Endothelial cell of umbilical vein (primary cell): Measurements from ENCODE around the gene ST6GALNAC2. TPM values are rescaled to one million over a fixed set of nuclear protein-coding genes. Genes with fewer than 3 reads are reported as not detected.

Source experiments
- BruUV-seq: library from RNA; stranded (reverse); fragments of 400-500 nt; replicated peaks from 2 replicates; lab custom pipeline; 2021; lab: Mats Ljungman, UMichigan
- CTCF ChIA-PET: fragments of 300-600, 350-600 bp; sonication (Branson Sonifier 250); formaldehyde crosslinking; loops from one replicate; lab custom pipeline; 2021; ENCODE audit warnings: antibody characterized with exemption, inconsistent platforms; lab: Charles Lee
- POLR2A ChIA-PET: fragments of 300-600, 350-600 bp; sonication (Branson Sonifier 250); formaldehyde crosslinking; loops from one replicate; lab custom pipeline; 2021; ENCODE audit warnings: antibody characterized with exemption, inconsistent platforms; lab: Charles Lee
- DNase-seq: peaks from one replicate; pipeline ENCODE4 v3.0.0-alpha.2; 2011; ENCODE audit warnings: low read depth, low spot score
- FAIRE-seq: peaks from 2 replicates; lab custom pipeline; 2011; peaks lifted over from hg19 to GRCh38; lab: Jason Lieb, UNC
- H2AFZ ChIP-seq: 2 replicates; pipeline ENCODE4 v1.6.0; 2012; ENCODE audit warnings: low read depth, low read length, control low read depth, inconsistent platforms
- H3K27ac ChIP-seq: 2 replicates; pipeline ENCODE4 v1.5.1; 2011; ENCODE audit warnings: low read depth, mild to moderate bottlenecking, control low read depth, low read length, moderate library complexity; ENCODE audit not compliant: insufficient read depth
- H3K27me3 ChIP-seq, 2 experiments: 2 replicates each; pipeline versions ENCODE4 v1.6.0 to v1.6.1; 2011; ENCODE audit warnings: low read length in 2 of 2, mixed read lengths in 1 of 2; ENCODE audit not compliant: control insufficient read depth in 2 of 2, insufficient read depth in 2 of 2
- H3K36me3 ChIP-seq, 2 experiments: 2 replicates in 1 of 2; 3 replicates in 1 of 2; pipeline ENCODE4 v1.5.1; 2011; ENCODE audit warnings: low read length in 2 of 2, mild to moderate bottlenecking in 1 of 2, moderate library complexity in 1 of 2; ENCODE audit not compliant: control insufficient read depth in 2 of 2, insufficient read depth in 2 of 2; ENCODE audit errors: extremely low read depth in 1 of 2
- H3K4me1 ChIP-seq: 3 replicates; pipeline ENCODE4 v1.5.1; 2011; ENCODE audit warnings: mild to moderate bottlenecking, low read length; ENCODE audit not compliant: control insufficient read depth, insufficient read depth; ENCODE audit errors: extremely low read depth
- H3K4me2 ChIP-seq: 2 replicates; pipeline ENCODE4 v1.6.1; 2011; ENCODE audit warnings: low read length, control low read depth, mixed read lengths; ENCODE audit not compliant: insufficient read depth
- H3K4me3 ChIP-seq, 3 experiments: fragments of 200-600 bp in 1 of 3; sonication (generic), shearing (Covaris generic) in 1 of 3; replicated peaks in 1 of 3; 2 replicates each; pipeline ENCODE4 v1.5.1; 2011 to 2016; ENCODE audit warnings: control low read depth in 3 of 3, low read length in 3 of 3, mild to moderate bottlenecking in 2 of 3, inconsistent platforms in 1 of 3, low read depth in 1 of 3, moderate library complexity in 1 of 3; ENCODE audit not compliant: insufficient read depth in 1 of 3
- H3K79me2 ChIP-seq: 2 replicates; pipeline ENCODE4 v1.6.0; 2012; ENCODE audit warnings: low read length, inconsistent platforms; ENCODE audit not compliant: control insufficient read depth, insufficient read depth
- H3K9ac ChIP-seq: replicated peaks from 2 replicates; pipeline ENCODE3; 2011; ENCODE audit warnings: low read length, control low read depth; ENCODE audit not compliant: insufficient read depth; ENCODE audit errors: extremely low read depth
- H3K9me1 ChIP-seq: replicated peaks from 3 replicates; pipeline ENCODE4 v1.6.0; 2011; ENCODE audit warnings: mild to moderate bottlenecking, low read length; ENCODE audit not compliant: control insufficient read depth, insufficient read depth; ENCODE audit errors: extremely low read depth
- H3K9me3 ChIP-seq: replicated peaks from 2 replicates; pipeline ENCODE4 v1.5.1; 2012; ENCODE audit warnings: low read length, inconsistent platforms; ENCODE audit not compliant: control insufficient read depth, insufficient read depth
- H4K20me1 ChIP-seq: replicated peaks from 2 replicates; pipeline ENCODE3; 2011; ENCODE audit warnings: mild to moderate bottlenecking, low read length; ENCODE audit not compliant: control insufficient read depth, insufficient read depth; ENCODE audit errors: extremely low read depth
- CTCF ChIP-seq, 2 donors: IDR thresholded peaks; 1 replicate in 1 of 2; 2 replicates in 1 of 2; pipeline ENCODE4 v1.5.1; 2011; ENCODE audit warnings: low read length in 2 of 2, mild to moderate bottlenecking in 2 of 2, moderate library complexity in 2 of 2, control low read depth in 1 of 2, inconsistent platforms in 1 of 2, low read depth in 1 of 2; ENCODE audit not compliant: insufficient read depth in 1 of 2; ENCODE audit errors: extremely low read depth in 1 of 2
- EZH2 ChIP-seq: IDR thresholded peaks from 2 replicates; pipeline ENCODE4 v1.6.1; 2012; ENCODE audit warnings: borderline replicate concordance, low read depth, mild to moderate bottlenecking, moderate library complexity, low read length, inconsistent platforms; ENCODE audit not compliant: severe bottlenecking
- FOS ChIP-seq: IDR thresholded peaks from 2 replicates; pipeline ENCODE4 v1.6.1; 2011; ENCODE audit warnings: mild to moderate bottlenecking, low read length, moderate library complexity, borderline replicate concordance; ENCODE audit not compliant: insufficient read depth
- GATA2 ChIP-seq: IDR thresholded peaks from 2 replicates; pipeline ENCODE4 v1.7.0; 2011; ENCODE audit warnings: low read depth, mild to moderate bottlenecking, moderate library complexity, mixed read lengths, low read length; ENCODE audit not compliant: insufficient read length, insufficient read depth
- JUN ChIP-seq: IDR thresholded peaks from 2 replicates; pipeline ENCODE4 v1.6.1; 2011; ENCODE audit warnings: borderline replicate concordance, low read depth; ENCODE audit not compliant: insufficient read length, insufficient read depth
- MYC ChIP-seq: IDR thresholded peaks from one replicate; pipeline ENCODE4 v1.6.1; 2011; ENCODE audit warnings: mild to moderate bottlenecking, low read depth, low read length
- POLR2A ChIP-seq: IDR thresholded peaks from 2 replicates; pipeline ENCODE4 v1.6.1; 2012; ENCODE audit warnings: low read depth, mild to moderate bottlenecking, control low read depth, low read length
- POLR2AphosphoS5 ChIP-seq: IDR thresholded peaks from 2 replicates; pipeline ENCODE4 v1.6.1; 2012; ENCODE audit warnings: low read depth, mild to moderate bottlenecking, control low read depth, low read length, moderate library complexity; ENCODE audit not compliant: insufficient read depth
- dilution Hi-C: fragments of 300-500 bp; cut with MboI; formaldehyde crosslinking; loops from one replicate; pipeline ENCODE4 v1.15.0; 2019; ENCODE audit warnings: low sequenced_read_pairs; ENCODE audit not compliant: extremely low pct_ligation_motif_present
- intact Hi-C: fragments of 100-400 bp; cut with micrococcal nuclease; formaldehyde crosslinking; loops from one replicate; pipeline ENCODE4 v1.10.0; 2022
- polyA plus RNA-seq, 4 experiments: library from polyadenylated mRNA; depleted of rRNA in 3 of 4; stranded (reverse) in 3 of 4; unstranded in 1 of 4; fragments of >200 nt; gene quantifications; 2 replicates each; pipeline versions ENCODE4 v1.2.1 to v1.2.3, GENCODE V29; 2011 to 2012; ENCODE audit warnings: missing spikeins in 1 of 4
- total RNA-seq: library from RNA; stranded (reverse); gene quantifications from 2 replicates; pipeline ENCODE4 v1.2.3, GENCODE V29; 2021
- TF ChIP-seq, protein P1 (sequence below): IDR thresholded peaks from 2 replicates; pipeline ENCODE4 v1.6.1; 2011; ENCODE audit not compliant: insufficient read depth, insufficient read length

Gene ST6GALNAC2
- total and polyA plus RNA-seq, 2 donors (not counting 3 experiments of a cell fraction or from before 2014, with no cell fraction given), result 0.59 to 1.7 TPM

DNA sequence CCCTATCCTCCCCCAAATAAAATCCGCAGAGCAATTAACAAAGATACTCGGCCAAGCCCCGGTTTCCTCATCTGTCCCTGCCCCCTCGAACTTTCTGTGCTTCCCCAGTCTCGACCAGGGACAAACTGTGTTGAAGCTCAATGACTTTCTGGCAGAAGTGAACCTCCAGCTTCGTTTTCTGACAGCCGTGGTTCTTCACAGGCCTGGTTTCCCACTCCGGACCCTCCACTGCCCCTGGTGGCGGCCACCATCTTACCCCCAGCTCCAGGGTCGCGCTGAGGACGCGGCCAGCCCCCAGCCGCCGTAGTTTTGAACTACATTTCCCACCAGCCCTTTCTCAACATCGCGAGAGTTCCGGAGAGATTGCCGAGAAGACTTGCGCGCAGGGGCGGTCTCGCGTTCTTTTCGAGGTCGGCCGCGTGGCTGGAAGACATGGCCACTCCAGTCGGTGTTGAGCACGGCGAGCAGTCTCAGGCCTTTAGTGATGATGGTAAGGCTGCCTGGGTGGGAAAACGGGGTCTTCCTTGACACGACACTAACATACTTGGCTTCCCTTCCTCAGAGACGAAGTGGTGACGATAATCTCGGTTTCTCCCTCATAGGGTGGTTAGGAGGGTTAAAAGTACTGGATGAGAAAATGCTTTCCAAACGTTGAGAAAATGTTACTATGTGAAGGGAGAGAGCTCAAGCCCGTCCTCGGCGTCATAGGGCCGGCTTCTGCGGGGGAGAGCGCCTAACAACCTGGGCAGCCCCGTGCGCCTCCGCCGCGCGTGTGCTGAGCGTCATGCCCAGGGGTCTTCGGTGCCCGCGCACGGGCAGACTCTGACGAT lies 28.1 kb downstream of the ST6GALNAC2 start:
- H3K36me3 ChIP-seq, result no peaks in the 10 kb centered on the region
- H3K4me2 ChIP-seq, result peak overlapping the region; percentile 97
- TSS peak; percentile 73 for BruUV-seq
- H3K9me1 ChIP-seq, result no peaks in the 10 kb centered on the region
- H2AFZ ChIP-seq, result peak overlapping the region; percentile 87
- intact Hi-C loops, result loop anchor here (1.0 to 5.0 kb wide), 4 partner anchors 29 to 155 kb away; partner anchors contain the start of gene MXRA7
- DNase-seq (peak; percentile 98), FAIRE-seq (peak; percentile 87)
- dilution Hi-C loops, result no loop called here
- peak overlapping the region; percentile 68 for H3K27ac ChIP-seq
- ChIA-PET POLR2A (interaction anchor here (0.6 to 1.8 kb wide), 9 partner anchors 10 to 533 kb away, joined by 3 to 7 read pairs (median 3); partner anchors contain the start of gene PRCD), CTCF (interaction anchor here (0.7 to 8.8 kb wide), 25 partner anchors 9 to 152 kb away, joined by 3 to 121 read pairs (median 3); partner anchors contain the start of genes AANAT, PRCD and ST6GALNAC2)
- H3K9me3 ChIP-seq, result no peaks in the 10 kb centered on the region
- H3K4me3 ChIP-seq, result peak overlapping the region; percentile 66 to 94 (median 78)
- peaks cover 40% of the 10 kb centered on the region for H3K4me1 ChIP-seq
- H3K9ac ChIP-seq, result peak overlapping the region; percentile 88
- TF ChIP-seq EZH2 (no peak), CTCF (IDR thresholded peaks at IDR 0.05; ENCODE audit: extremely low read depth in 1 of 2, insufficient read depth in 1 of 2, low read depth in 1 of 2, low read length in 2 of 2) (peak; percentile 80 to 88), FOS (no peak), MYC (peak; percentile 99), JUN (no peak), POLR2A (peak; percentile 97), POLR2AphosphoS5 (peak; percentile 95), GATA2 (no peak)
- TF ChIP-seq, protein P1, sequence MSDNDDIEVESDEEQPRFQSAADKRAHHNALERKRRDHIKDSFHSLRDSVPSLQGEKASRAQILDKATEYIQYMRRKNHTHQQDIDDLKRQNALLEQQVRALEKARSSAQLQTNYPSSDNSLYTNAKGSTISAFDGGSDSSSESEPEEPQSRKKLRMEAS, result peak; percentile 75
- no peaks in the 10 kb centered on the region for H4K20me1 ChIP-seq
- no peaks in the 10 kb centered on the region for H3K27me3 ChIP-seq
- H3K79me2 ChIP-seq, result peaks cover 45% of the 10 kb centered on the region
